ENCODE measurements around the gene C2orf42.
"Not testable (repeated sequence)": the region's sequence is repeated elsewhere in the genome, so short reads cannot be mapped to it uniquely, and the experiment has no call there.

Gene C2orf42

GRCh38 chr2:70190418-70191243, at the start of gene C2orf42:
C2orf42 (minus strand) TSS chr2:70191019; CDS start chr2:70181985, 9,034 bp downstream.
- DNase-seq (ENCODE audit: low spot score), result peak; percentile 100
- CTCF ChIA-PET, result interaction anchor here (0.6 kb wide), 1 partner anchor 85 kb away, joined by 3 read pairs; no protein-coding TSS in a partner anchor
- POLR2A ChIA-PET (ENCODE audit: low non-redundant PET), result interaction anchor here (1.3 kb wide), 1 partner anchor 25 kb away, joined by 3 read pairs; no protein-coding TSS in a partner anchor

DNA sequence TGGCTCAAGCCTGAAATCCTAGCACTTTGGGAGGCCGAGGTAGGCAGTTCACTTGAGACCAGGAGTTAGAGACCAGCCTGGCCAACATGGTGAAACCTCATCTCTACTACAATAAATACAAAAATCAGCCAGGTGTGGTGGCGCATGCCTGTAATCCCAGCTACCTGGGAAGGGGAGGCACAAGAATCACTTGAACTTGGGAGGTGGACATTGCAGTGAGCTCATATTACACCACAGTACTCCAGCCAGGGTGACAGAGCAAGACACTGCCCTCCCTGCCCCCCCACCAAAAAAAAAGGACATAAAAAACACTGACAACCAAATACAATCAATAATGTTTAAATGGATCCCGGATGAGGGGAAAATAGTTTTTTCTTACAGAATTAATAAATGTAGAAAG, 49.8 kb upstream of the C2orf42 start:
- DNase-seq (ENCODE audit: low spot score), result no peak
- TF ChIP-seq, protein P1, sequence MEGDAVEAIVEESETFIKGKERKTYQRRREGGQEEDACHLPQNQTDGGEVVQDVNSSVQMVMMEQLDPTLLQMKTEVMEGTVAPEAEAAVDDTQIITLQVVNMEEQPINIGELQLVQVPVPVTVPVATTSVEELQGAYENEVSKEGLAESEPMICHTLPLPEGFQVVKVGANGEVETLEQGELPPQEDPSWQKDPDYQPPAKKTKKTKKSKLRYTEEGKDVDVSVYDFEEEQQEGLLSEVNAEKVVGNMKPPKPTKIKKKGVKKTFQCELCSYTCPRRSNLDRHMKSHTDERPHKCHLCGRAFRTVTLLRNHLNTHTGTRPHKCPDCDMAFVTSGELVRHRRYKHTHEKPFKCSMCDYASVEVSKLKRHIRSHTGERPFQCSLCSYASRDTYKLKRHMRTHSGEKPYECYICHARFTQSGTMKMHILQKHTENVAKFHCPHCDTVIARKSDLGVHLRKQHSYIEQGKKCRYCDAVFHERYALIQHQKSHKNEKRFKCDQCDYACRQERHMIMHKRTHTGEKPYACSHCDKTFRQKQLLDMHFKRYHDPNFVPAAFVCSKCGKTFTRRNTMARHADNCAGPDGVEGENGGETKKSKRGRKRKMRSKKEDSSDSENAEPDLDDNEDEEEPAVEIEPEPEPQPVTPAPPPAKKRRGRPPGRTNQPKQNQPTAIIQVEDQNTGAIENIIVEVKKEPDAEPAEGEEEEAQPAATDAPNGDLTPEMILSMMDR (conservative IDR thresholded peaks at IDR 0.05; ENCODE audit: low read depth), result no peak
- H3K27ac ChIP-seq, result peak overlapping the region; percentile 26; the same call in 1 of the 2 replicates
- ChIA-PET POLR2A (ENCODE audit: low non-redundant PET) (no interaction called here), CTCF (no interaction called here)

More at GRCh38 chr2:70190418-70191243, at the start of gene C2orf42:
- H3K27ac ChIP-seq, result peak within 1 kb of the TSS; percentile 95
- TF ChIP-seq, protein P1 (conservative IDR thresholded peaks at IDR 0.05; ENCODE audit: low read depth), result no peak

- TF ChIP-seq, protein P1 (conservative IDR thresholded peaks at IDR 0.05; ENCODE audit: low read depth), result no peak
- ChIA-PET CTCF (no interaction called here), POLR2A (ENCODE audit: low non-redundant PET) (no interaction called here)
These were observed 43.1 kb upstream of the C2orf42 start for GRCh38 chr2:70233926-70234325.

GRCh38 chr2:70226781-70227180, 36.0 kb upstream of the C2orf42 start:
- no peak for DNase-seq (ENCODE audit: low spot score)
- no peak overlapping the region for H3K27ac ChIP-seq
- CTCF ChIA-PET, result no interaction called here
- POLR2A ChIA-PET (ENCODE audit: low non-redundant PET), result no interaction called here
- TF ChIP-seq, protein P1 (conservative IDR thresholded peaks at IDR 0.05; ENCODE audit: low read depth), result no peak

More at GRCh38 chr2:70233926-70234325, 43.1 kb upstream of the C2orf42 start:
- H3K27ac ChIP-seq, result no peak overlapping the region
- DNase-seq (ENCODE audit: low spot score), result no peak

- H3K27ac ChIP-seq; DNase-seq (ENCODE audit: low spot score); POLR2A ChIA-PET (ENCODE audit: low non-redundant PET); CTCF ChIA-PET: not testable (repeated sequence)
These were observed 32.5 kb upstream of the C2orf42 start for GRCh38 chr2:70223305-70223704.

DNA sequence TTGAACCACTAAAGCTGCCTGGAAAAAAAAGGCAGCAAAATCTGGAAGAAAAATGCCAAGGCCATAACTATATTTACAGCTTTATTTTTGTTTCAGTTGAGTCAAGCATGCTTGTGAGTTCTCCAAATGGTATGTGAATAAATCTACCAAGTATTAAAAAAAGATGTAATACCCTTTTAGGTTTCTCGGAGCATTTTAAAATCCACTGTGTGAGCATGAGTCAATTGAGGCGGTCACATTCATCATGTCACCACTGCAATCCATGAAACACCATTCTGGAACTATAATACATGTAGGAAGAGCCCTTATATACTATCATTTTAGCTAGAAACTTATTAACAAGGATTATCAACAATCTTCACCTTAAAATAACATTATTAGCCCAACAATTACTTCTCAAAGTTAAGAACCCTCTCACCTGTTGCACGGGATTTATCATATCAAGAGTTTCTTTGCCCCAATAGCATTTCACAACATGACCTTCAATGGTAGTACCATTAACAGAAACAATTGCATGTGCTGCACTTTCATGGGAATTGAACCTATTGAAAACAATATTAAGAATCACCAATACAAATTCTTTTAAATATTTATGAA, 24.2 kb upstream of the C2orf42 start:
- ChIA-PET POLR2A (ENCODE audit: low non-redundant PET) (interaction anchor here (1.7 kb wide), 1 partner anchor 24 kb away, joined by 3 read pairs; the partner anchor contains the start of gene C2orf42), CTCF (no interaction called here)

More for the DNA sequence above, 24.2 kb upstream of the C2orf42 start:
- H3K27ac ChIP-seq, result no peak overlapping the region
- TF ChIP-seq, protein P1 (conservative IDR thresholded peaks at IDR 0.05; ENCODE audit: low read depth), result no peak
- no peak for DNase-seq (ENCODE audit: low spot score)
